H1 (cell line): Measurements from ENCODE around the gene PLCB3. TPM values are rescaled to one million over a fixed set of nuclear protein-coding genes. Genes with fewer than 3 reads are reported as not detected.

ENCODE experiments used
- CTCF ChIA-PET: fragments of 300-600 bp; sonication (Branson Sonifier 250); formaldehyde crosslinking; loops from one replicate; lab custom pipeline; 2021; ENCODE audit not compliant: partially characterized antibody; lab: Charles Lee
- POLR2A ChIA-PET: fragments of 300-600 bp; sonication (Branson Sonifier 250); formaldehyde crosslinking; loops from one replicate; lab custom pipeline; 2021; ENCODE audit warnings: inconsistent platforms; ENCODE audit not compliant: partially characterized antibody; lab: Charles Lee
- DNase-seq, 2 experiments: peaks; one replicate each; pipeline versions ENCODE4 v3.0.0 to v3.0.0-alpha.2; 2010 to 2022; ENCODE audit warnings: low spot score in 2 of 2, low read depth in 1 of 2, mixed read lengths in 1 of 2
- FAIRE-seq: peaks from 2 replicates; lab custom pipeline; 2011; peaks lifted over from hg19 to GRCh38; lab: Jason Lieb, UNC
- H2AFZ ChIP-seq: 2 replicates; pipeline ENCODE4 v1.8.1; 2012; ENCODE audit warnings: low read length, inconsistent platforms
- H2AK5ac ChIP-seq: 2 replicates; pipeline ENCODE4 v1.6.1; 2013; ENCODE audit warnings: low read depth, low read length
- H2BK120ac ChIP-seq: replicated peaks from 2 replicates; pipeline ENCODE3; 2013; ENCODE audit warnings: low read depth, low read length, inconsistent platforms
- H2BK12ac ChIP-seq: 2 replicates; pipeline ENCODE4 v1.6.1; 2013; ENCODE audit warnings: low read depth, low read length
- H2BK15ac ChIP-seq: 2 replicates; pipeline ENCODE4 v1.6.1; 2013; ENCODE audit warnings: low read length
- H2BK20ac ChIP-seq: 2 replicates; pipeline ENCODE4 v1.6.1; 2013; ENCODE audit warnings: low read length
- H2BK5ac ChIP-seq: 2 replicates; pipeline ENCODE4 v1.6.1; 2013; ENCODE audit warnings: low read depth, low read length
- H3K14ac ChIP-seq: 2 replicates; pipeline ENCODE4 v1.6.1; 2013; ENCODE audit warnings: inconsistent platforms; ENCODE audit not compliant: insufficient read length
- H3K18ac ChIP-seq: 2 replicates; pipeline ENCODE4 v1.6.1; 2013; ENCODE audit warnings: low read length; ENCODE audit errors: extremely low read depth
- H3K23ac ChIP-seq: 2 replicates; pipeline ENCODE4 v1.6.1; 2013; ENCODE audit warnings: inconsistent platforms; ENCODE audit not compliant: insufficient read length
- H3K23me2 ChIP-seq: 2 replicates; pipeline ENCODE4 v1.6.1; 2013; ENCODE audit warnings: low read depth, low read length
- H3K27ac ChIP-seq: 2 replicates; pipeline ENCODE4 v1.6.1; 2011; ENCODE audit warnings: low read depth, low read length, inconsistent platforms
- H3K27me3 ChIP-seq, 4 experiments: replicated peaks in 1 of 4; 1 replicate in 1 of 4; 2 replicates in 3 of 4; pipeline versions ENCODE4 v1.6.1 to v1.8.1; 2011 to 2013; ENCODE audit warnings: low read length in 3 of 4, mild to moderate bottlenecking in 3 of 4, inconsistent platforms in 2 of 4, mixed read lengths in 2 of 4, moderate library complexity in 1 of 4; ENCODE audit not compliant: control insufficient read depth in 3 of 4, insufficient read depth in 3 of 4; ENCODE audit errors: extremely low read depth in 1 of 4
- H3K36me3 ChIP-seq, 4 experiments: 2 replicates each; pipeline versions ENCODE4 v1.6.1 to v1.8.1; 2011 to 2013; ENCODE audit warnings: mild to moderate bottlenecking in 4 of 4, low read length in 3 of 4, moderate library complexity in 2 of 4, control low read depth in 1 of 4, inconsistent platforms in 1 of 4; ENCODE audit not compliant: insufficient read depth in 4 of 4, control insufficient read depth in 2 of 4
- H3K4ac ChIP-seq: replicated peaks from 2 replicates; pipeline ENCODE3; 2013; ENCODE audit warnings: low read length, low read depth, mixed read lengths, inconsistent platforms; ENCODE audit not compliant: insufficient read length
- H3K4me1 ChIP-seq, 4 experiments: replicated peaks in 1 of 4; 1 replicate in 1 of 4; 2 replicates in 3 of 4; pipeline versions ENCODE4 v1.6.1 to v1.8.1; 2011 to 2013; ENCODE audit warnings: low read length in 3 of 4, inconsistent platforms in 2 of 4, mixed read lengths in 1 of 4; ENCODE audit not compliant: insufficient read depth in 4 of 4, control insufficient read depth in 3 of 4
- H3K4me2 ChIP-seq, 2 experiments: 2 replicates each; pipeline versions ENCODE4 v1.6.1 to v1.8.1; 2011 to 2013; ENCODE audit warnings: low read depth in 2 of 2, low read length in 2 of 2, control low read depth in 1 of 2, inconsistent platforms in 1 of 2, mild to moderate bottlenecking in 1 of 2; ENCODE audit not compliant: insufficient read depth in 1 of 2
- H3K4me3 ChIP-seq, 4 experiments: fragments of 200-600, 300-600 bp in 1 of 4; sonication (generic), shearing (Covaris generic), sonication (Bioruptor Twin) in 1 of 4; 2 replicates each; pipeline versions ENCODE4 v1.5.1 to v1.8.1; 2011 to 2016; ENCODE audit warnings: low read length in 4 of 4, low read depth in 3 of 4, control low read depth in 2 of 4, inconsistent platforms in 2 of 4, mild to moderate bottlenecking in 2 of 4, mixed read lengths in 1 of 4, moderate library complexity in 1 of 4; ENCODE audit not compliant: insufficient read depth in 2 of 4; ENCODE audit errors: extremely low read depth in 1 of 4
- H3K56ac ChIP-seq: replicated peaks from 2 replicates; pipeline ENCODE3; 2013; ENCODE audit warnings: low read depth, mild to moderate bottlenecking, mixed read lengths, low read length, inconsistent platforms; ENCODE audit not compliant: insufficient read length
- H3K79me1 ChIP-seq: 2 replicates; pipeline ENCODE4 v1.6.1; 2013; ENCODE audit warnings: low read depth, low read length, control low read depth
- H3K79me2 ChIP-seq, 2 experiments: 2 replicates each; pipeline versions ENCODE4 v1.6.1 to v1.8.1; 2012 to 2013; ENCODE audit warnings: low read length in 2 of 2, mild to moderate bottlenecking in 2 of 2, inconsistent platforms in 1 of 2; ENCODE audit not compliant: insufficient read depth in 2 of 2, control insufficient read depth in 1 of 2
- H3K9ac ChIP-seq, 4 experiments: replicated peaks in 1 of 4; 1 replicate in 1 of 4; 2 replicates in 3 of 4; pipeline versions ENCODE4 v1.6.1 to v1.8.1; 2011 to 2013; ENCODE audit warnings: low read depth in 3 of 4, low read length in 3 of 4, control low read depth in 2 of 4, mild to moderate bottlenecking in 2 of 4, moderate library complexity in 2 of 4, inconsistent platforms in 1 of 4; ENCODE audit errors: extremely low read depth in 1 of 4
- H3K9me3 ChIP-seq, 2 experiments: 2 replicates each; pipeline versions ENCODE4 v1.6.1 to v1.8.1; 2012 to 2013; ENCODE audit warnings: mild to moderate bottlenecking in 2 of 2, moderate library complexity in 2 of 2, control low read depth in 1 of 2, inconsistent platforms in 1 of 2, low read depth in 1 of 2, low read length in 1 of 2, mixed read lengths in 1 of 2; ENCODE audit not compliant: insufficient read depth in 2 of 2
- H4K20me1 ChIP-seq, 2 experiments: replicated peaks in 1 of 2; 2 replicates each; pipeline versions ENCODE3 to v1.8.1; 2011 to 2013; ENCODE audit warnings: inconsistent platforms in 2 of 2, low read length in 2 of 2, mild to moderate bottlenecking in 1 of 2; ENCODE audit not compliant: insufficient read depth in 2 of 2, control insufficient read depth in 1 of 2
- H4K5ac ChIP-seq: 2 replicates; pipeline ENCODE4 v1.6.1; 2013; ENCODE audit warnings: low read length, low read depth, mixed read lengths, inconsistent platforms; ENCODE audit not compliant: insufficient read length
- H4K8ac ChIP-seq: 2 replicates; pipeline ENCODE4 v1.8.0; 2013; ENCODE audit warnings: mild to moderate bottlenecking, moderate library complexity, low read length, inconsistent platforms; ENCODE audit not compliant: insufficient read depth; ENCODE audit errors: extremely low read depth
- H4K91ac ChIP-seq: replicated peaks from 2 replicates; pipeline ENCODE3; 2013; ENCODE audit warnings: low read length, mixed read lengths, inconsistent platforms; ENCODE audit not compliant: insufficient read length
- BCL11A ChIP-seq, 2 experiments: IDR thresholded peaks; one replicate each; pipeline ENCODE4 v1.6.1; 2011; ENCODE audit warnings: low read depth in 2 of 2, low read length in 2 of 2, mild to moderate bottlenecking in 2 of 2
- CBX5 ChIP-seq: fragments of 300-800, 300-1000 bp; sonication (generic); IDR thresholded peaks from 2 replicates; pipeline ENCODE4 v1.7.1; 2016; ENCODE audit warnings: antibody characterized with exemption, low read length, low read depth
- FOSL1 ChIP-seq: IDR thresholded peaks from 2 replicates; pipeline ENCODE4 v1.6.1; 2011; ENCODE audit warnings: mild to moderate bottlenecking, low read depth, low read length, moderate library complexity; ENCODE audit not compliant: insufficient read depth
- JUND ChIP-seq: IDR thresholded peaks from 2 replicates; pipeline ENCODE4 v1.6.1; 2011; ENCODE audit warnings: mild to moderate bottlenecking, improper control_type of control experiment, low read length
- PHF8 ChIP-seq: fragments of 200-600 bp; sonication (generic); conservative IDR thresholded peaks from 2 replicates; pipeline ENCODE4 v1.7.1; 2012; ENCODE audit warnings: low read depth, mild to moderate bottlenecking, inconsistent platforms, low read length, moderate library complexity
- POLR2A ChIP-seq, 2 experiments: IDR thresholded peaks; 1 replicate in 1 of 2; 2 replicates in 1 of 2; pipeline ENCODE4 v1.6.1; 2011; ENCODE audit warnings: low read depth in 2 of 2, low read length in 2 of 2, mild to moderate bottlenecking in 2 of 2; ENCODE audit errors: control extremely low read depth in 1 of 2
- RBBP5 ChIP-seq: IDR thresholded peaks from 2 replicates; pipeline ENCODE4 v1.7.1; 2012; ENCODE audit warnings: low read depth, mild to moderate bottlenecking, inconsistent platforms, low read length, moderate library complexity, borderline replicate concordance
- SRF ChIP-seq: IDR thresholded peaks from 2 replicates; pipeline ENCODE4 v1.6.1; 2011; ENCODE audit warnings: mild to moderate bottlenecking, low read depth, low read length, moderate library complexity
- TBP ChIP-seq: IDR thresholded peaks from 2 replicates; pipeline ENCODE4 v1.6.1; 2011; ENCODE audit warnings: low read depth, low read length, improper control_type of control experiment
- TEAD4 ChIP-seq: IDR thresholded peaks from 2 replicates; pipeline ENCODE4 v1.6.1; 2012; ENCODE audit warnings: low read depth, low read length, inconsistent platforms, mixed read lengths
- ZNF274 ChIP-seq: IDR thresholded peaks from 2 replicates; pipeline ENCODE4 v1.7.0; 2012; ENCODE audit warnings: low read length, borderline replicate concordance; ENCODE audit errors: extremely low read depth
- WGBS, 2 experiments: shearing (Covaris generic) in 1 of 2; methylation state at CpG; one replicate each; pipeline versions ENCODE4 v1.1.6 to v1.1.7; 2013 to 2015; ENCODE audit warnings: low lambda C conversion rate in 2 of 2, mixed read lengths in 2 of 2, inconsistent platforms in 1 of 2, low coverage in 1 of 2, missing lambda C conversion rate in 1 of 2; ENCODE audit not compliant: insufficient replicate concordance in 2 of 2, insufficient coverage in 1 of 2, insufficient read length in 1 of 2; ENCODE audit errors: extremely low coverage in 1 of 2, missing lambda C conversion rate in 1 of 2; 5-methylcytosine and 5-hydroxymethylcytosine counted together
- polyA plus RNA-seq, 7 experiments: library from polyadenylated mRNA; depleted of rRNA in 3 of 7; stranded (reverse) in 5 of 7; unstranded in 2 of 7; fragments of >200 nt in 5 of 7; fragments of 200-250 nt in 2 of 7; gene quantifications; 1 replicate in 5 of 7; 2 replicates in 1 of 7; 4 replicates in 1 of 7; pipeline versions ENCODE4 v1.2.1 to v1.2.3, GENCODE V29; 2011 to 2013; ENCODE audit warnings: missing spikeins in 2 of 7, mixed read lengths in 2 of 7
- total RNA-seq: library from RNA; stranded (reverse); fragmentation: NEBNext Ultra II Directional; extraction: Animal tissue kit (Norgen Biotek cat#: 25700); gene quantifications from 2 replicates; pipeline ENCODE4 v1.2.1, GENCODE V29; 2021

The PLCB3 gene
- total and polyA plus RNA-seq, 2 of the 8 experiments (the other 6 are each of a cell fraction or from before 2014, with no cell fraction given), result 47.2 to 104 TPM

DNA sequence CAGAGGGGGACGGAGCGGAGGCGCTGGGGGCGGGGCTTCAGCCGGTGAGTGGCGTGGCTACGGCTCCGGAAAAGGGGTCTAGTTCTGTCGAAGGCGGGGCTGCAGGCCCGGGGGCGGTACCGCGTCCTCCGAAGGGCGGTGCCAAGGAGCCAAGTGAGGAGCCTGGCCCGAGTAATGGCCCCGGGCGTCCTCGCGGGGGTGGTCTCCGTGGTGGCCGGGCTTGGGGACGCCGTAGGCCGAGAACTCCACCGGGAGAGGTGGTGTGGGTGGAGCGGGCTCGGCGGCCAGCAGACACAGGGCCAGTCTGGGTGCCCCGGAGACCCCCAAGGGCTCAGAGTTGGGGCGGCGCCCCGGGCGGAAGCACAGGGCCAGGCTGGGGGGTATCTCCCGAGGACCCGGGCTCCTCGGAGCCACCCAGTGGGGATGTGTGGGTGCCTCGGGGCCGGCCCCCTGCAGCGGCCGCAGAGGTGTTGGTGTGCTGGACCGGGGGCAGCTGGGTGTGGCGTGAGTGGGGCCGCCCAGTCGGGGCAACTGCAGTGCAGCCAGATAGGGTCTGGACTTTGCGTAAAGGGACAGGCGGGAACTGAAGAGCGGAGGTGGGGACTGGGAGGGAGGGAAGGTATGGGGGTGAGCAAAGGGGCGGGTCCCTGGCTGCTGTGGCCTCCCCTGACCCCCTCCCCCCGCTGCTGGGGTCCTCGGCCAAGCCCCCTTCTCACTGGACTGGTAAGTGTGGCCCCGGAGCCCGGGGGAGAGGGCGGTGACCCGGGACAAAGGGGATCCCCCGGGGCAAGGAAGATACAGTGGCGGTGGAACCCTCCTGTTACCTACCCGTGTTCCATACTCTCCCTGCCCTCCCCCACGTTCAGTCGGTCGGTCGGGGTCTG, 9.6 kb upstream of the PLCB3 start:
- Histone ChIP-seq H2BK5ac (peak overlapping the region; percentile 88; the same call in 1 of the 2 replicates), H3K36me3 (peaks cover 0 to 19% (median 7%) of the 10 kb centered on the region in 4 experiments; a peak in 4 of 8 replicates), H3K9me3 (no peaks in the 10 kb centered on the region), H3K23me2 (peaks cover 16% of the 10 kb centered on the region), H3K4ac (peak overlapping the region; percentile 38), H3K27me3 (no peaks in the 10 kb centered on the region), H3K23ac (no peak overlapping the region), H3K79me2 (peaks cover 6 to 21% of the 10 kb centered on the region in 2 experiments; a peak in 3 of 4 replicates), H4K5ac (peak overlapping the region; percentile 74), H2BK20ac (peak overlapping the region; percentile 72; the same call in 1 of the 2 replicates), H3K4me2 (peak overlapping the region; percentile 79 to 82), H3K4me1 (peaks cover 0 to 18% (median 12%) of the 10 kb centered on the region in 4 experiments; a peak in 6 of 7 replicates), H3K14ac (no peak overlapping the region), H4K91ac (peak overlapping the region; percentile 66), H2AK5ac (peak overlapping the region; percentile 82; the same call in 1 of the 2 replicates), H2BK15ac (0 out of 2 replicates have a peak overlapping the region, but pooled peaks have one; percentile 46), H2BK12ac (no peak overlapping the region), H3K79me1 (peaks cover 6% of the 10 kb centered on the region), H4K20me1 (peaks cover 0 to 13% of the 10 kb centered on the region in 2 experiments), H4K8ac (peak overlapping the region; percentile 92), H3K27ac (peak overlapping the region; percentile 38; the same call in 1 of the 2 replicates), H3K56ac (peak overlapping the region; percentile 90), H2AFZ (no peak overlapping the region), H3K18ac (peak overlapping the region; percentile 71), H2BK120ac (no peak overlapping the region), H3K9ac (peak overlapping the region; percentile 65 to 81 (median 65); a peak in 6 of 7 replicates), H3K4me3 (peak overlapping the region; percentile 61 to 82 (median 78))
- DNase-seq, result peak; percentile 82 to 99
- 1% methylated on average over 44 of the region's 63 CpGs; no CpG with 5 or more reads in 1 of the 2 experiments for WGBS, 2 experiments
- ChIA-PET POLR2A (interaction anchor here (0.7 to 13.1 kb wide), 13 partner anchors 7 to 243 kb away, joined by 3 to 352 read pairs (median 35); partner anchors contain the start of genes BAD, DNAJC4, FERMT3 and GPR137), CTCF (interaction anchor here (0.5 to 3.9 kb wide), 8 partner anchors 9 to 1569 kb away, joined by 3 to 17 read pairs (median 4); partner anchors contain the start of genes NUDT22 and TRPT1)
- FAIRE-seq, result no peak
- TF ChIP-seq FOSL1 (no peak), CBX5 (no peak), JUND (no peak), ZNF274 (no peak), POLR2A (IDR thresholded peaks at IDR 0.05; ENCODE audit: control extremely low read depth in 1 of 2, low read depth in 2 of 2, low read length in 2 of 2) (peak in 1 of 2 experiments; percentile 54; a peak in 2 of 3 replicates), TBP (no peak), PHF8 (peak; percentile 40), BCL11A (IDR thresholded peaks at IDR 0.05; ENCODE audit: low read depth in 2 of 2, low read length in 2 of 2) (no peak), RBBP5 (peak; percentile 52; the same call in 1 of the 2 replicates), SRF (no peak), TEAD4 (peak; percentile 40; the same call in 1 of the 2 replicates)
